ENCODE data around the gene SNX5.

DNA sequence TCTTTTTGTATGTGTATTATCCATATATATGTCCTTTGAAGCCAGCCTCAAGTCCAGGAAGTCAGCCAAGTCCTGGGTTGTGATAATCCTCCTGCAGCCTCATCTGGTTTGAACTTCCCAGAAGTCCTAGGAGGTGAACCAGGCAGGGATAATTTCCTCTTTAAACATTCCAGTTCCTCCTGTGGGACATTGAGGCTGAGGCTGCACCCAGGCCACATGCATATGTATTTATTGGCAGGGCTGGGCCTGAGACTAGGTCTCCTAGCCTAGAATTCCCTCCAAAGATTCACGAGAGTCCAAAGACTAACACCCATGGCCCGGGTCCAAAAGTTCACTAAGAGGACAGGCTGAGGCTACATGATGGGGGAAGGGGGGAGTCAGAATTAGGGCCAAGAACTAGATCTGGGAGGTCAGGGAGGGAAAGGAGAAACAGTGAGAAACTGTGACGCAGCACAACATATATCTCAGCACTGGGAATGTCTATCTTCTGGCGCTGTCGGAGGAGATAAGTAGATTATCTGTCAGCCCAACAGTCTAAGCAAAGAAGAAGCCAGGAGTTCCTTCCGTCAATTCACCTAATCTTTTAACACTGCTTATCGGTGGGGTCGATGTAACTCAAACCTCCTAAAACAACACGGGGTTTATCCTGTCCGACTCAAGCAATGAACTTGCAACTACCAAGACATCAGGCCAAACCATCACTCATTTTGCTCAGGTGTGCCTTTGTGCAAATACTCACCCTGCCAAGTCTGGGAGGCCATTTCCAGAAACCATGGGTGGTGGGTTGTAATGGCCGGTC is 43.3 kb downstream of the SNX5 start:
- no peak for TF ChIP-seq ZNF24 (IDR thresholded peaks at IDR 0.05)
- no peak for TF ChIP-seq ETV6 (CRISPR knock-in tag; conservative IDR thresholded peaks at IDR 0.05)
- TF ChIP-seq, protein P1, sequence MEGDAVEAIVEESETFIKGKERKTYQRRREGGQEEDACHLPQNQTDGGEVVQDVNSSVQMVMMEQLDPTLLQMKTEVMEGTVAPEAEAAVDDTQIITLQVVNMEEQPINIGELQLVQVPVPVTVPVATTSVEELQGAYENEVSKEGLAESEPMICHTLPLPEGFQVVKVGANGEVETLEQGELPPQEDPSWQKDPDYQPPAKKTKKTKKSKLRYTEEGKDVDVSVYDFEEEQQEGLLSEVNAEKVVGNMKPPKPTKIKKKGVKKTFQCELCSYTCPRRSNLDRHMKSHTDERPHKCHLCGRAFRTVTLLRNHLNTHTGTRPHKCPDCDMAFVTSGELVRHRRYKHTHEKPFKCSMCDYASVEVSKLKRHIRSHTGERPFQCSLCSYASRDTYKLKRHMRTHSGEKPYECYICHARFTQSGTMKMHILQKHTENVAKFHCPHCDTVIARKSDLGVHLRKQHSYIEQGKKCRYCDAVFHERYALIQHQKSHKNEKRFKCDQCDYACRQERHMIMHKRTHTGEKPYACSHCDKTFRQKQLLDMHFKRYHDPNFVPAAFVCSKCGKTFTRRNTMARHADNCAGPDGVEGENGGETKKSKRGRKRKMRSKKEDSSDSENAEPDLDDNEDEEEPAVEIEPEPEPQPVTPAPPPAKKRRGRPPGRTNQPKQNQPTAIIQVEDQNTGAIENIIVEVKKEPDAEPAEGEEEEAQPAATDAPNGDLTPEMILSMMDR (CRISPR knock-in tag; IDR thresholded peaks at IDR 0.05), result no peak
- TF ChIP-seq, protein P2, sequence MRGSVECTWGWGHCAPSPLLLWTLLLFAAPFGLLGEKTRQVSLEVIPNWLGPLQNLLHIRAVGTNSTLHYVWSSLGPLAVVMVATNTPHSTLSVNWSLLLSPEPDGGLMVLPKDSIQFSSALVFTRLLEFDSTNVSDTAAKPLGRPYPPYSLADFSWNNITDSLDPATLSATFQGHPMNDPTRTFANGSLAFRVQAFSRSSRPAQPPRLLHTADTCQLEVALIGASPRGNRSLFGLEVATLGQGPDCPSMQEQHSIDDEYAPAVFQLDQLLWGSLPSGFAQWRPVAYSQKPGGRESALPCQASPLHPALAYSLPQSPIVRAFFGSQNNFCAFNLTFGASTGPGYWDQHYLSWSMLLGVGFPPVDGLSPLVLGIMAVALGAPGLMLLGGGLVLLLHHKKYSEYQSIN (CRISPR knock-in tag; IDR thresholded peaks at IDR 0.05; ENCODE audit: borderline replicate concordance), result no peak
- TF ChIP-seq POLR2A (IDR thresholded peaks at IDR 0.05; ENCODE audit: insufficient read depth in 1 of 2, low read depth in 2 of 2, low read length in 2 of 2), result no peak
- no peak for TF ChIP-seq FOXA1 (IDR thresholded peaks at IDR 0.05)
- TF ChIP-seq FOXA1 (CRISPR knock-in tag; IDR thresholded peaks at IDR 0.05), result no peak
- TF ChIP-seq HNRNPK (IDR thresholded peaks at IDR 0.05; ENCODE audit: low read depth, low read length, poor library complexity, severe bottlenecking), result no peak
- TF ChIP-seq ZNF383 (CRISPR knock-in tag; IDR thresholded peaks at IDR 0.05; ENCODE audit: borderline replicate concordance), result no peak
- TF ChIP-seq KDM4B (CRISPR knock-in tag; IDR thresholded peaks at IDR 0.05), result no peak
- TF ChIP-seq BORCS8-MEF2B (CRISPR knock-in tag; IDR thresholded peaks at IDR 0.05), result no peak; the same call in 1 of the 2 replicates
- TF ChIP-seq AHR (CRISPR knock-in tag; IDR thresholded peaks at IDR 0.05), result no peak
